ENCODE results near the gene TNFRSF11A. TPM values are rescaled to one million over a fixed set of nuclear protein-coding genes. Genes with fewer than 3 reads are reported as not detected.
A peak's percentile ranks its signal among the peaks of the same experiment; 100 is the strongest.

The TNFRSF11A gene
- total RNA-seq, 1 experiment from 2014 or later = 3.2 TPM

GRCh38 chr18:62426191-62426488, 101.0 kb downstream of the TNFRSF11A start:
- H4K20me1 ChIP-seq (ENCODE audit: insufficient read depth) = no peaks in the 10 kb centered on the region
- no TSS peak for BruUV-seq (replicated peaks)
- peak; percentile 25 for ATAC-seq
- H3K4me2 ChIP-seq (ENCODE audit: low read length) = peak overlapping the region; percentile 72
- H3K4me1 ChIP-seq (ENCODE audit: control insufficient read depth in 1 of 2, insufficient read depth in 2 of 2, low read length in 2 of 2) = peaks cover 7 to 16% of the 10 kb centered on the region in 2 experiments
- POLR2A ChIA-PET = interaction anchor here (1.0 to 1.4 kb wide), 2 partner anchors 25 to 100 kb away, joined by 5 to 6 read pairs; no protein-coding TSS in a partner anchor
- H3K9me2 ChIP-seq (ENCODE audit: insufficient read depth) = no peaks in the 10 kb centered on the region
- no peak for DNase-seq (ENCODE audit: low read depth, low spot score)
- no peaks in the 10 kb centered on the region for H3K36me3 ChIP-seq (ENCODE audit: control insufficient read depth in 1 of 2, insufficient read depth in 2 of 2, low read length in 2 of 2)
- H3K27me3 ChIP-seq (ENCODE audit: insufficient read depth, low read length) = no peaks in the 10 kb centered on the region
- H3K79me2 ChIP-seq (ENCODE audit: insufficient read depth, low read length) = no peaks in the 10 kb centered on the region
- intact Hi-C loops (cut with micrococcal nuclease) = loop anchor here (5.0 kb wide), 1 partner anchor 141 kb away; no protein-coding TSS in a partner anchor
- no peak for TF ChIP-seq MAX (IDR thresholded peaks at IDR 0.05)
- TF ChIP-seq YY1 (IDR thresholded peaks at IDR 0.05; ENCODE audit: extremely low read depth, insufficient replicate concordance, low read depth, low read length) = no peak
- no peak for TF ChIP-seq SP1 (IDR thresholded peaks at IDR 0.05; ENCODE audit: low read depth)
- no peak for TF ChIP-seq SIN3A (IDR thresholded peaks at IDR 0.05; ENCODE audit: low read depth)
- no peak for TF ChIP-seq EZH2 (IDR thresholded peaks at IDR 0.05)
- TF ChIP-seq EZH2phosphoT487 (IDR thresholded peaks at IDR 0.05; ENCODE audit: borderline replicate concordance) = no peak
- TF ChIP-seq ZNF274 (IDR thresholded peaks at IDR 0.05; ENCODE audit: low read depth, low read length) = no peak
- TF ChIP-seq REST (IDR thresholded peaks at IDR 0.05; ENCODE audit: low read depth) = no peak
- no peak for TF ChIP-seq FOSL1 (IDR thresholded peaks at IDR 0.05; ENCODE audit: low read depth)
- TF ChIP-seq POLR2A (IDR thresholded peaks at IDR 0.05; ENCODE audit: borderline replicate concordance, extremely low read depth, insufficient read depth, insufficient read length) = no peak
- no peak for TF ChIP-seq ATF3 (IDR thresholded peaks at IDR 0.05)
- TF ChIP-seq ELF1 (IDR thresholded peaks at IDR 0.05; ENCODE audit: borderline replicate concordance, low read depth) = no peak
- no peak for TF ChIP-seq SRF (IDR thresholded peaks at IDR 0.05; ENCODE audit: low read depth)
- TF ChIP-seq CBX3 (IDR thresholded peaks at IDR 0.05; ENCODE audit: low read depth) = no peak
- RAD21 ChIA-PET (ENCODE audit: low non-redundant PET in 1 of 2, low total read pairs in 2 of 2, uncharacterized antibody in 2 of 2, unreplicated experiment in 2 of 2) = interaction anchor here (1.2 to 1.6 kb wide), 3 partner anchors 25 to 157 kb away, joined by 4 to 9 read pairs (median 6); partner anchors contain the start of gene ZCCHC2 (in 1 of the 2)
- no peak overlapping the region for H3K4me3 ChIP-seq (replicated peaks in 1 of 2; ENCODE audit: low read depth in 1 of 2, low read length in 2 of 2)
- no peak overlapping the region for H3K9ac ChIP-seq (ENCODE audit: low read length)
- peak overlapping the region; percentile 82 for H2AFZ ChIP-seq (ENCODE audit: low read depth, low read length, poor library complexity, severe bottlenecking)
- CTCF ChIA-PET = interaction anchor here (0.8 to 2.4 kb wide), 20 partner anchors 9 to 557 kb away, joined by 3 to 20 read pairs (median 4); partner anchors contain the start of gene ZCCHC2
- H3K9me3 ChIP-seq (ENCODE audit: control insufficient read depth in 1 of 2, insufficient read depth in 1 of 2, low read depth in 1 of 2, low read length in 2 of 2) = no peaks in the 10 kb centered on the region
- H3K27ac ChIP-seq (ENCODE audit: low read depth, low read length) = no peak overlapping the region

Measured in HCT116 (cell line).